Lower leg skin (tissue), 4 donors: ENCODE data around the gene CCT3. TPM values are rescaled to one million over a fixed set of nuclear protein-coding genes. Genes with fewer than 3 reads are reported as not detected.

Experiments used
- DNase-seq, 2 donors: peaks; one replicate each; pipeline ENCODE4 v3.0.0-alpha.2; 2019; ENCODE audit warnings: low spot score in 2 of 2
- H3K4me3 ChIP-seq: fragments of 200-600 bp; sonication (generic); 2 replicates; pipeline ENCODE4 v1.5.1; 2017; ENCODE audit warnings: mild to moderate bottlenecking, low read depth; ENCODE audit not compliant: poor library complexity, severe bottlenecking
- POLR2A ChIP-seq, 2 donors: fragments of 450-650 bp; IDR thresholded peaks; one replicate each; pipeline ENCODE4 v1.6.1; 2016 to 2017; ENCODE audit warnings: antibody characterized with exemption in 2 of 2, mild to moderate bottlenecking in 1 of 2, moderate library complexity in 1 of 2
- WGBS, 2 donors: methylation state at CpG; one replicate each; pipeline ENCODE4 v1.1.5; 2018; 5-methylcytosine and 5-hydroxymethylcytosine counted together
- intact Hi-C: fragments of 100-400 bp; cut with DNase I; formaldehyde crosslinking; loops from one replicate; pipeline ENCODE4 v1.15.0; 2023; ENCODE audit warnings: low total_unique reads
- total RNA-seq, 4 donors: library from RNA; depleted of rRNA; stranded (reverse); fragments of >200 nt; gene quantifications; one replicate each; pipeline ENCODE4 v1.1.0, GENCODE V29; 2016
- TF ChIP-seq, protein P1 (sequence below), 3 donors: fragments of 450-650 bp; IDR thresholded peaks; one replicate each; pipeline ENCODE4 v1.5.1; 2016; ENCODE audit warnings: antibody characterized with exemption in 3 of 3, mild to moderate bottlenecking in 3 of 3, moderate library complexity in 2 of 3

Gene CCT3
- 100 to 1,000 TPM; 119 to 202 (median 150) TPM for total RNA-seq

DNA sequence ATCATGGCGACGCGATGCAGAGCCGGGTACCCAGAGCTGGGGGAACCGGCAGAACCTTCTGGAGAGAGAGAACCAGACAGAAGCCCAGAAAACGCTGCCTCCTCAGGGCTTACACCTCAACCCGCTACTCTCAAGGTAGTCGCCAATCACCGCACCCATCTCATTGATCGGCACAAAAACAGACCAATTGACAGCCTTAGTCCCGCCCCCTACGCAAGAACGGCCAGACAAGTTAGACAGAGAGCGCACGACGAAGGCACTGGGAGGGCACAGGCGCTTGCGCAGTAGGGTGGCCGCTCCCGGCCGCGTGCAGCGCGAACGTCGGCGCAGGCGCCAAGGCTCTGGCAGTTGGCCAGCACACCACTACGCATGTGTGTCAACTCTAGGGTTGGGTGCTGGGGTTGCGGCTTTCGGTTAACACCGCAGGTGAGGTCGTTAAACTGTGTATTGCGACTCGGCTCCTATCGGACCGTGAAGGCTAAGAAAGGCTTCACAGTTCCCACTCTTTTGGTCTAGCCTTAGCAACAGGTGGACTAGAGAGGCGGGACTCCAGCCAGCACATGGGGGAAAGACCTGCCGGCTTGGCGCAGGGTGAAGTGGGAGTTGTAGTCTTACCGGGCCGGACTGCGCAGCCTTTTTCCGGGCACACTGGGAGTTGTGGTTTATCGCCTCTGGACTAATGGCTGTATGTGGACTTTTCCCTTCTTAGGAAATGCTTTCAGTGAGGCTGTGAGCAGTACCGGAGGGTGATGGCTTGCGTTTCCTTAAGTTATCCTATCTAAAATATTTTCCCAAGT lies at the start of gene CCT3, which contains the start of gene TSACC:
CCT3 (minus strand) TSS at position 113 of the 797 bp plus-strand sequence; CDS start at position 5, 108 bp downstream.
TSACC (plus strand) TSS at position 347 of the 797 bp plus-strand sequence. CDS start 1,232 bp downstream, outside the sequence.
- intact Hi-C loops: no loop called here
- peak within 1 kb of the TSS; percentile 65 for H3K4me3 ChIP-seq
- WGBS, 2 donors: 0 to 1% methylated on average over 30 to 45 of the region's 47 CpGs
- DNase-seq: peak; percentile 99 to 100
- no peak for TF ChIP-seq POLR2A (IDR thresholded peaks at IDR 0.05)
- TF ChIP-seq, protein P1, sequence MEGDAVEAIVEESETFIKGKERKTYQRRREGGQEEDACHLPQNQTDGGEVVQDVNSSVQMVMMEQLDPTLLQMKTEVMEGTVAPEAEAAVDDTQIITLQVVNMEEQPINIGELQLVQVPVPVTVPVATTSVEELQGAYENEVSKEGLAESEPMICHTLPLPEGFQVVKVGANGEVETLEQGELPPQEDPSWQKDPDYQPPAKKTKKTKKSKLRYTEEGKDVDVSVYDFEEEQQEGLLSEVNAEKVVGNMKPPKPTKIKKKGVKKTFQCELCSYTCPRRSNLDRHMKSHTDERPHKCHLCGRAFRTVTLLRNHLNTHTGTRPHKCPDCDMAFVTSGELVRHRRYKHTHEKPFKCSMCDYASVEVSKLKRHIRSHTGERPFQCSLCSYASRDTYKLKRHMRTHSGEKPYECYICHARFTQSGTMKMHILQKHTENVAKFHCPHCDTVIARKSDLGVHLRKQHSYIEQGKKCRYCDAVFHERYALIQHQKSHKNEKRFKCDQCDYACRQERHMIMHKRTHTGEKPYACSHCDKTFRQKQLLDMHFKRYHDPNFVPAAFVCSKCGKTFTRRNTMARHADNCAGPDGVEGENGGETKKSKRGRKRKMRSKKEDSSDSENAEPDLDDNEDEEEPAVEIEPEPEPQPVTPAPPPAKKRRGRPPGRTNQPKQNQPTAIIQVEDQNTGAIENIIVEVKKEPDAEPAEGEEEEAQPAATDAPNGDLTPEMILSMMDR (IDR thresholded peaks at IDR 0.05): no peak

DNA sequence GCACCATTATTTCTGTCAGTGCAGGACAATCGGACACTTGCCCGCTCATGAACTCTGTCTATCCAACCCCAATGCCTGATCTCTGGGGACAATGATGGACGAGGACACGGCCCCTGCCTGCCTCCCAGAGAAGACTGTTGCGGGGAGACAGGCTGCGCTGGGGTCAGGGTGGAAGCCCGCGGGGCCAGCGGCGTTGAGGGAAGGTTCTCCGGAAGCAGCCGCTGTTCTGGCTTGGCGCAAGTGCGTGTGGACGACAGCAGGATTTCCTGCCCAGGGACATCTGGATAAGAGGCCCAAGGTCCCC lies 49.7 kb upstream of the CCT3 start:
- H3K4me3 ChIP-seq: no peak overlapping the region
- TF ChIP-seq POLR2A (IDR thresholded peaks at IDR 0.05): no peak
- TF ChIP-seq, protein P1 (IDR thresholded peaks at IDR 0.05): no peak
- intact Hi-C loops: loop anchor here (2.0 kb wide), 1 partner anchor 57 kb away; no protein-coding TSS in a partner anchor
- DNase-seq: no peak
- 39 to 56% methylated on average over 11 to 15 of the region's 15 CpGs for WGBS, 2 donors

DNA sequence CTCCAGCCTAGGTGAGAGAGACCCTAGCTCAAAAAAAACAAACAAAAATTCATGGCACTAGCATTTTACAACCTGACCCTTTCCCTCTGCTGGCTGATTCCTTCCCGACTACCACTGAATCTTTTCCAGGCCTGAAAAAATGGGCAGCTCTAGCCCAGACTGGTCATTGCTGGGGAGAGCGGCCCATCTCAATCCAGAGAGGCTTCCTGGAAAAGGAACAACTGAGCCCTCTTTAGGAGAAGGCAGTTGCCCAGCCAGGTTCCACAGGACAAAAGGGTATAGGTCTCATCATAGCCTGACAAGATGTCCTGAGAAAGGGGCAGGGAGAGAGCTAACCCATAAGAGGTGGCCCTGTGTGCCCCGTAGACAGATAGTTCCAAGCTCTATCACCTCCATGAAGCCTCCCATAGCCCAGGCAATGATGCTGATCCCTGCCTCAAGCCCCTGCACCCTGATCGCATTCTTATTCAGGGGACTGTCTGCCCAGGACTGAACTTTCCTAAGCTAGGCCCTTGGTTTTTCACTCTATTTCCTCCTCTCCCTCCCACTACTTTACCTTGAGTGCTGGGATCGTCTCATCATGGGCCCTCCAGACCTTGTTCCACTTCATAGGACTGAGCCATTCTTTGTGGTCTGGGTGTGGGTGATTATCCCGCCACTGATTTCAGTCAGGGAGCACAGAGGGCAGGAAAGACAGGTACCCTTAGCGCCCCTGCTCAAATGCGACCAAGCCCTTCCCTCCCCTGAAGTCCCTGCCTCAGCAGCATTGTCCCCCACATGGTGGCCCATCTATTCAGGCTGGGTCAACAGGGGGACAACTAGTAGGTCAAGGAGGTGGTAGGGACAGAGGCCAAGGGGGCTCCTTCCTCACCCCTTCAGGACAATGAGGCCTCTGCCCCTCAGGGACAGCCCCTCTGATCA lies 49.1 kb upstream of the CCT3 start:
- TF ChIP-seq POLR2A (IDR thresholded peaks at IDR 0.05): no peak
- TF ChIP-seq, protein P1 (IDR thresholded peaks at IDR 0.05): no peak
- intact Hi-C loops: loop anchor here (2.0 kb wide), 1 partner anchor 58 kb away; no protein-coding TSS in a partner anchor

DNA sequence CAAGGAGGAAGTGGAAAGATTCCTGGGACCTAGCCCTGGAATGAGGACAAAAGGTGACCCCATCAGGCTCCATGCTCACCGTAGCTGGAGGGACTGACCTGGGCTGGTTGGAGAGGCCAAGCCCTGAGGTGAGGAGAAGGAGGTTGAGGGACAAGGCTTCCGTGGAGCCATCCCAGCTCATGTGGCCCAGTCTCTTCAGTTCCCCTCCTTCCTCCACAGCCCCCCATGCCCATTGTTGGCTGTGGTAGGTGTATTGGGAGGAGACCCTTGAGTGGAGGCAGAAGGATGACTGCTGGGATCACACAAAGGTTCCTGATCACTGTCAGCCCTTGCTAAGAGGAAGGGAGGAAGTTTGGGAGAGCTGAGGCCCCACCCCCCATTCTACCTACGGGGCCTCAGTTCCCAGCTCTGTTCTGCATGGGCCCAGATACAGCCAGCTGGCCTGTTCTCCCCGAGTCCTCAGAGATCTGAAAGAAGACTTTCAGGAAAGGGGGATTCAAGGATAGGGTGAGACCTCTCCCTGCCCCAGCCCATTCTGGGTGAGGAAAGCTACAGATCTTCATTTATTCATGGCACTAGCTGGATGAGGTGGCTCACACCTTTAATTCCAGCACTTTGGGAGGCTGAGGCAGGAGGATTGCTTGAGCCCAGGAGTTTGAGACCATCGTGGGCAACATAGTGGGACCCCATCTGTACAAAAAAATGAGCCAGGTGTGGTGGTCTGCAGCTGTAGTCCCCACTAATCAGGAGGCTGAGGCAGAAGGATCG lies 48.2 kb upstream of the CCT3 start:
- 86 to 90% methylated on average over 5 to 6 of the region's 6 CpGs for WGBS, 2 donors
- intact Hi-C loops: loop anchor here (2.0 kb wide), 1 partner anchor 58 kb away; no protein-coding TSS in a partner anchor
- DNase-seq: no peak
- TF ChIP-seq POLR2A (IDR thresholded peaks at IDR 0.05): no peak
- TF ChIP-seq, protein P1 (IDR thresholded peaks at IDR 0.05): no peak
- H3K4me3 ChIP-seq: no peak overlapping the region

More for the DNA sequence above, 49.1 kb upstream of the CCT3 start:
- DNase-seq: no peak
- 94% methylated on average over 8 of the region's 8 CpGs for WGBS, 2 donors
- no peak overlapping the region for H3K4me3 ChIP-seq

DNA sequence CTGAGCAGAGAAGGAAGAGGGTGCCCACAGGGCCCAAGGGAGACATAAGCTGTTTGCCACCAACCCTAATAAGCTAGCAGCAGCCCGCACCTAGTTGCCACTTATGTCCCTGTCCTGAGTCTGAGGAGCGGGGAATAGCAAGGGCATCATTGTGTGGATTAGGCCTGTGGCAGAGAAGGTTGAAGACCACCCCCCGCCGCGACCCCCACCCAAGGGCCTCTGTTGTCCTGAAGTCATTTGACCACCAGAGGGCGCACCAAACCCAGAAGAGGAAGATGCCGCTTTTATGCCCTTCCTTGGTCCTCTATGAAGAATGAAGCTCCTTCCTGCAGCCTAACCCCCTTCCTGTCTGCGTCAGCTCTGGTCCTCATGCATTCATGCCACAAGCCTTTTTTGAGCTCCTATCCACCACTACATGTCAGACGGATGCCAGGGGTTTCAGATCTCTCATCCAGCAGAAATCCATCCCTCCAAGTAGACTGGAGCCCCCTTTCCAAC lies 47.5 kb upstream of the CCT3 start:
- DNase-seq: peak in 1 of 2 donors; percentile 27
- H3K4me3 ChIP-seq: no peak overlapping the region
- WGBS, 2 donors: 10 to 16% methylated on average over 9 of the region's 9 CpGs
- TF ChIP-seq, protein P1 (IDR thresholded peaks at IDR 0.05): peak in 1 of 3 donors; percentile 89
- no peak for TF ChIP-seq POLR2A (IDR thresholded peaks at IDR 0.05)
- intact Hi-C loops: loop anchor here (2.0 kb wide), 1 partner anchor 59 kb away; no protein-coding TSS in a partner anchor
